Iris pigment epithelial cell (primary cell): ENCODE measurements around the gene LTBP1.

Experiments
- DNase-seq: peaks from one replicate; pipeline ENCODE4 v3.0.0-alpha.2; 2011; ENCODE audit warnings: low read depth

Gene LTBP1

DNA sequence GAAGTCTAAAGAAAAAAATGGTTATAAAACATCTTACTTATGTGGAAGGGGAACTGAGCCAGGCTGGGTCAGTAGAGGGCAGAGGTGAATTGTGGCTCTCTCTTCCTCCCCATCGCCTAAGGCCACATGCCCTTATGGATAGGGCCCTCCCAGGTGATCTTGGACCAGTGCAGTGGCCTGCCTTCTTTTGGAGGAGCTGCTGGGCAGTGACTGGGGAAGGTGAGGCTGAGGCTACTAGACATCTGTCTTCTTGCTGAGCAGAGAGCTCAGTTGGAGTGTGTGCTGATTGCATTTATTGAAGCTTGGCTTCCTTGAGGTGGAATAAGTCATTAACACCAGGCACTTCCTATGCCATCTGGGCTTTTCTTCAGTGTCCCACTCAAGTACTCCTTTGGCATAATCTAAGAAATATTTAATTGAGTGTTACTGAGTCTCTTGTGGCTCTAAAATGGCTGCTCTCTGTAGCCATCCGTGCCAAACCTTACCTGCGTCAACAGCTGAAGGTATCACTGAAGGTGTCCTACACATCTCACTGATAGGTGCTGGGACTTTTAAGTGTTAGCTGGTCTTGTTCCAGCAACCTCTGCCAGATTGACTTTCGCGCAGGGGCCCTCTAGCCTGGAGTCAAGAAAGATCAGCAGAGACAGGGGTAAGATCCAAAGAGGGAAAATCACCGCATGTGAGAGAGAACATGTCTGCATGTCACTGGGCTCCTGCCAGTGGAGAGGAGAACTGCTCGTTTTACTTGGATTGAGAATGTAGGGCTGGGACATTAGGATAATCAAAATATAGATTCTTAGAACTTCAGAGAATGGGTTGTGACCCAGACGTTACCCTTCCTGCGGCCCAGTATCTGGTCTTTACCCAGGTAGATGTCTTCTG, 256.1 kb downstream of the LTBP1 start:
- no peak for DNase-seq

DNA sequence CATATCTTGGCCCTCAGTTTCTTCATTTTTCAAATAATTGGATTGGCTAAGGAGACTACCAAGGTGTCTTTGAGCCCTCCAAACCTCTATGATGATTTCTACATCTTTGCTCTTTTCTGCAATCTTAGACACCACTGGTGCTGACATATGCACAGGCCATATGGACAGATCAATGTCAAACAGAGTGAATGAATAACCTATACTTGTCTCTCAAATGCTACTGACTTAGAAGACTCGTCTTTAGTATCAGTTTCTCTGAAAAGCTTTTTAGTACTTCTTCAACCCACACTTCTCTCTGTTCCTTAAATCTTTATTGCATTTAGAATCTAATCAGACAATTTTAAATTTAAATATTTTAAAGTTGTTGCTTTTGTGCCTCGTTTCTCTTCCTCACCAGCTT, 258.2 kb downstream of the LTBP1 start:
- DNase-seq, result no peak

DNA sequence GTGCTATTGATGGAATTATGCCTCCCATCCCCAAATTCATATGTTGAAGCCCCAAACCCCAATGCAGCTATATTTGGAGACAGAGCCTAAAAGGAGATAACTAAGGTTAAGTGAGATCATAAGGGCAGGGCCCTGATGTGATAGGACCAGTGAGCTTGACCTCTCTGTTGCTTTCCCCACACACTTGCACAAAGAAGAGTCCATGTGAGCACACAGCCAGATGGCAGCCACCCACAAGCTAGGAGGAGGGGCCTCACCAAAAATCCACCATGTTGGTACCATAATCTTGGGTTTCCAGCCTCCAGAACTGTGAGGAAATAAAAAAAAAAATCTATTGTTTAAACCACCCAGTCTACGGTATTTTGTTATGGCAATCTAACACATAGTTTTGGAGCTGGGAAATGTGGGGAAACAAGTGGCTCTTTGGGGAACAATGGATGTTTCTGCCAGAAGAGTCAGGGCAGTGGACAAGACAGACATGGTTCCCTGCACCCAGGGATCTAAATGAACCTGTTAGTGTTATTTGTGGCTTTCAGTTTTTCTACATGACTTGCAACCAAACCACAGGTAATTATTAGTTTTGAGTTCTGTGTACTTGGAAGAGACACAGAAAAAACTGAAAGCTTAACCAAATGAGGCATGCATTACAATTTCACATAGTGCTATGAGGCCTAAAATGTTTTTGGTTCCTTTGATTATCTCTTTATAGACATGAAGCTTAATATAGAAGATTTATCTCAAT, 259.1 kb downstream of the LTBP1 start:
- DNase-seq, result no peak

DNA sequence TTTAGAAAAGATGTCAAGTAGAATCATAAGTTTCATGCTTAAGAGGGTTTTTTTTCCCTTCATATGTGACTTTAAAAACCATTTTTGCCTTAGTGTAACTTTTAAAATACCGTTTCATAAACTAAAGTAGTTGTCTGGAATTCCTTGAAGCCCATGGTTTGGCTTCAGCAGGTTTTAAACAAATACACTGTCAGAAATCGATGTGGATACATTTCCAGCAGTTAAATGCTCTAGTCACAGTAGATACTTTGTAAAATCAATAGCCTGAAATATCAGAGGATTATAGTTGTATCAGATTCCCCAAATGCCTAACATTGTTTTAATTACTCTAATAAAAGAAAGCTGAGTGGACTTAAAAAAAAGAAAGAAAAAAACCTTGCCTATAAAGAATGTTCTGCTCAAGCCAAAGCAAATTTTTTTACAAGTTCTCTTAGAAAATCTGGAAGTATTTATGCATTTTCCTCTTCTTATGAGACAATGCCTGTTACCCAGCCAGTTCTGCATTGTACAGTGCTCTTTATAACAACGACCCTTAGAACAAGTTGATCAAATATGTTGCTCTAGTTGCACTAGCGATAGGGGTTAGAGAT, 260.5 kb downstream of the LTBP1 start:
- no peak for DNase-seq

DNA sequence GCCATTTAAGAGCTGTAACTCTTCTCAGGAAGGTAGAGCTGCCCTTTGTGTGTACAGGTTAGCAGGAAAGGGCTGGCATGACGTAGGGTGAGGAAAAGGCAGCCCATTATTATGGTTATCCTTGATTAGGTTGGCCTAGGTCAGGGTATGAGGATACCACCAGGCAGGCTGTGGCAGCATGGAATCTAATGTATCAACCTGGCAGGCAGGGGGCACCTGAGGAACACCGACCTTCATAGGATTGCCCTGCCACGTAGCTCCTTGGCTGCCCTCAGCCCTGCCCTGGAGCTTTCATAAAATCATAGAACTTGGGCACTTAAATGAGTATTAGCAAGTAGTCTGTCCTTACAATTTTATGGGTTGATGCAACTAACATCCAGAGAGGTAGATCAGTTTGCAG, 261.6 kb downstream of the LTBP1 start:
- no peak for DNase-seq

DNA sequence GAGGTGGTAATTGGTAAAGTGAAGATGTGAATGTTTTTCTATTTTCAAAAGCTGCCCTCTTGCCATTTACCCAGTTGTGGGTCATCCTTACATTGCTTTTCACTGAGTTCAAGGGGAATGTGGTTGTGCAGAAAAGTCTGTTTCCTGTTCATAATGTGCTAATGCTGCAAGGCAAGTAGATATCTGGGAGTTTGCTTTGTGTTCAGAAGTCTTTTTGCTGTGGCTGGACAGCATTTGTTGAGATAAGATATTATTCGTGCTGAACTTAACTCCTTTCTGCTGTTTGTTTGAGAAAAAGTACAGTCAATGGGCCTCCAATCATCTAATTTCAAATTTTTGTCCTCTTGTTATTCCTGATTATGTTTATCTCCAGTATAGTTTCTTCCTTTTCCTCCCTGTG, 263.2 kb downstream of the LTBP1 start:
- peak; percentile 73 for DNase-seq

DNA sequence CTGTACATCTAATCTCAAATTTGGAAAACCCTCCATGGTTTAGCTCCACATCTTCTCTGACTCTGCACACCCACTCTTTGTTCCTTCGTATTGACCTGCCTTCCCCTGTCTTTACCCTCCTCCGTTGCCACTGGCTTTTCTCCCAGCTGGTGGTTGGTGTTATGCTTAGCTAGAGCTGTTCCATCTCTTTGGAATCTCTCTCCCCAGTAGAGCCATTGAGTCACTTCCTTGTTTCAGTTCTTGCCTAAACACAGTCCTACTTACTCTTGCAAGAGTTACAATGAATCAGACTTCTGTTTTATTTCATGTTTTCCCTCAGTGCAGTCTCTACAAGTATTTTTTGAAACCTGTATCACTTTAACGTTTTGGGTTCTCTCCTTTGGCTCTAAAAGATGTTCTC, 263.9 kb downstream of the LTBP1 start:
- DNase-seq, result peak; percentile 97

DNA sequence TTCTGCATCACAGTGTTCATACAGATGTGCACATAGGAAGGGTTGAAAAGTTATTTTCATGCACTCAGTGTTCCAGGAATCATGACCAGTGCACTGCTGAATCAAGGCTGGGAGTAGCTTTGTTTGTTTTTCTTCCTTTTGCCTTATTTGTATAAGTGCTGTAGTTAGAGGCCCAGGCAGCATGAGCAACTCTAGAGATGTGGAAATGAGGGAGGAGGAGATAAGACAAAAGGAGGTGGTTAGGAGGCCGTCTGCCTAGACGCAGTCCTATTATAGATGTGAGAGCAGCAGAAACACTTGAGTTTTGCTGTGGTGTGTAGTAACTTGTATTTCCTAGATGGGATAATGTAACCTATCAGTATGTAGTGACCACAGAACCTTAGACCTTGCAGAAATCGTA, 265.4 kb downstream of the LTBP1 start:
- peak; percentile 98 for DNase-seq

DNA sequence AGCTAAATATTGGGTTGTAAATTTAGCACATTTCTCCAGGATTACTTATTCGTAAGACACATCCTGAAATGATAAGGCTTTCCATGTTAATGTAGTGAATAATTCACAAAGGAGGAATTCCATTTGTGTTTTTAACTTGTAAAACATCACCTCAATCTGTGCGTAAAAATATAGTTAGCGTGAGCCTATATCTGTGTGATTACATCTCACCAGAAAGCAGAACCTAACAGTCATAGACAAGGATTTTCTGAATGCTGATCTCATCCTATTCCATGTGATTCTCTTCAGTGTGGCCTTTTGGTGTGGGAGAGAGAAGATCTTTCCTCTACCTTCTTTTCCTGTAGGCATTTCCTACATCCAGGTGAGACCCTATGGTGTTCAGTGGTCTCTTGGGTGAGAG, 266.5 kb downstream of the LTBP1 start:
- no peak for DNase-seq

DNA sequence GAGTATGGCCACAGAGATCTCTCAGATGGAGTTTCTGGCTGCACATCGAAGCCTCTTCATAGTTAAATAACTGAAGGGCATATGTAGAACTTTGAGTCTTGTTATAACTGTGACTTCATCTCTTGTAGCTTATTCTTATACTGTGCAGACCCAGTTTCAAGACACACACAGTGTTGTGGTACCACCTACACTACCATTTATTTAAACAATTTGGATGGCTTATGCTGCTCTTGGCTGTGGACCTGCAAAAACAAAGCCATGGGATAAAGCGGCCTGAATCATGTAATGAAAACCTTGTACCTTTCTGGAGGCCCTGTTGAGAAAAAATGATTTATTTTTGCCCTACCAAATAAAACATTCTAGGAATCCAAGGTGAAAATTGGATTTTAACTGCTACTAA, 266.9 kb downstream of the LTBP1 start:
- no peak for DNase-seq

DNA sequence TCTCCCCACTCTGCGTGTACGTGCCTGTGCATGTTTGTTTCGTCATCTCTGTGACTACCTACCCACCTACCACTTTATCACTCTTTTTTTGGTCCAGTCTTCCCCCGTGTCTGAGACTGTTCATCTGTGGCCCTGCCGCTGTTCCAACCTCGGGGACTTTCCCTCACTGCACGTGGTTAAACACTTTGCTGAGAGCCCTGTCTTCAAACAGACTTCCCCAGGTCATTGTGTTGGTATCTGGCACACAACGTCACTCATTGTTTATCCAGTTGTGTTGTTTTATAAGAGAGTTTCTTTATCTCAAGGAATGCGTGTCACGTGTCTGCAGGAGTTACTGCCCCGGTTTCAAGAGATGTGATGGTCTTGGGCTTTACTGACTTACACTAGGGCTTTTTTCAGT, 267.7 kb downstream of the LTBP1 start:
- DNase-seq, result peak; percentile 96

DNA sequence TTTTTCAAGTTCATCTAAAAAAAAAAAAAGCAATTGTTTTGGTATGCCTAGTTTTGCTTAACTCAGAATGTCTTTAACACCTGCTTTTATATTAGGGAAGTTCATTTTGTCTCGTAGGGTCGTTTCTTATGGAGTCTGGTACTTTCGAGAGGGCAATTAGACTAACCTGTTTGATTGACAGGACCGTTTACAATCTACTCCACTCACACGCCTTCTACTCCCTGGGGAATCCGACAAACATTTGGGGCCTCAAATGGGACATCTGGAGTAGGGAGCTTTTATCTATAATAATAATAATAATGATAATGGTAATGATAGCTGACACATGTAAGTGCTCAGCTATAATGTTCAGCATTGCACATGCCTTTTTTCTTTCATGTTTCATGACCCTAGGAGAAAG, 268.1 kb downstream of the LTBP1 start:
- DNase-seq, result no peak

DNA sequence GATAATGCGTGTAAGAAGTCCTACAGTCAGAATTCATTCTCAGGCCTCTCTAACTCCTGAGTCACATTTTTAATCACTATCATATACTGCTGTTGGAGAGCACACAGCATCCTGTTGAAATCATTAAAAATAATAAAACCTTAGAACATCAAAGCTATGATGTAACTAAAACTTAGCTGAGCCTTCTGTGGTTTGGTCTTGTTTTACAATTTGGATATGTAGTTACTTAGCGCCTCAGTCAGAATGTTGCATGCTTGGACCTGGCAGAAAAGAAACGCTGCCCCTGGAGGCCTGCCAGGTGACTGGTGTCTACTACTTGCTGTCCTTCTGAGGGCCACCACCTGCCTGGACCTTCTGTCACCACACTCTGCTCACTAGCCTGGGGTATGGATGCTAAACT, 268.5 kb downstream of the LTBP1 start:
- peak; percentile 94 for DNase-seq

DNA sequence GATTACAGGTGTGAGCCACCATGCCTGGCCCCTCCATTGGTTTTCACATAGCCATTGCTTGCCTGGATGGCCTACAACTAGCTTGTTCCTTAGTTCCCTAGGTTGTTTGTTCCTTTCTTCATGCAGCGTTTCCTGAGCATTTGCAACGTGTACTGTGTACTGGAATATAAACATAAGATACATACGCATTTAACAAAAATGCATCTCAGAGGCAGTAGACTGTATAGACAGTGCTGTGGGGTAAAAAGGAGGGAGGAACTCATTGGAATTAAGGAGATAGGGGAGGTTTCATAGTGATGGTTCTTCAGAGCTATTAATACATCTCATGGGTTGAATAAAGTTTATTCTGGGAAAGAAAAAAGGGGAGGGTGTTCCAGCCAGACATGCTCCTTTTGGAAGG, 269.2 kb downstream of the LTBP1 start:
- DNase-seq, result peak; percentile 75

DNA sequence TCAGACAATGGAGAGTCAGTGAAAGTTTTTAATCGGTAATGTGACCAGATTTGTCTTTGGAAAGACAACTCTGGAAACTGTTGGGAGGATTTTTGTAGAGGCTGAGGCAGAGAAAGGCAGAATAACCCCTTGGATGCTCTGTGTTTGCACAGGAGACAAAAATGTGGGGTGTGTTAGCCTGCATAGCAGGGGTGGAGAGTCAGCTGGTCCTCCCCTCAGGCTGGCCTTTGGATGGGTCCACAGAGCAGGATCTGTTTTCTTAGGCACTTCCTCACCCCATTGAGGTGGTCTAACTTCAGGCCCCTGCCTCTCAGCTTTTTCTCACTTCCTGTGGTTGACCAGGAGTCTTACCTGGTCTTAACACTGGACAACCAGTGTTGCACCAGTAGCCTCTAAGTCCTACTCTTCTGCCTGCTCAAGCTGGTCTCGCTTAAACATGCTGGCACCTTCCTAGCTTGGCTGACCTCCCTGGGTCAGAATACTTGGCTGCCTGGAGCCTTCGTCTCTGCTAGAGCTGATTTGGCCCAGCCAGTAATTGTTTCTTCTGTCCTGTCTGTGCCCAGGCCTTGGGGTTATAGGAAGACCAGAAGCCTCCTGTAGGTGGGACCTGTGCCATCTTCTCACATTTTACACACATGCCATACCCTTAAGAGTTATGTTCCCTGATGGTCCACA, 269.9 kb downstream of the LTBP1 start:
- DNase-seq, result peak; percentile 77

DNA sequence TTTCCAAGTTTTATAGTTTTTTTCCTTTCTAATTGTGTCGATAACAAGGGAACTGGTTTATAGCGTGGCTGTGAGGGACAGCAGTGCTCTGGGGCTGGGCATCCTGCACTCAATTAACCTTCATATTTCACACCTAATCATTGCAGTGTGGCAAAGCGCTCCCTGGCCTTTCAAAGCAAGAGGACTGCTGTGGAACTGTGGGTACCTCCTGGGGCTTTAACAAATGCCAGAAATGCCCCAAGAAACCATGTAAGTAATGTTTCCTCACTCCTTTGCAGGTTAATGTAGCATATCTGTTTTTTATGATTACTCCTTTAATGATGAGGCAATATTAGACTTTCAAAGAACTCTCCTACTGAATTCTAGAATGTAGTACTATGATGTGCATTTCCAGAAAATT, 270.7 kb downstream of the LTBP1 start:
- DNase-seq, result no peak

DNA sequence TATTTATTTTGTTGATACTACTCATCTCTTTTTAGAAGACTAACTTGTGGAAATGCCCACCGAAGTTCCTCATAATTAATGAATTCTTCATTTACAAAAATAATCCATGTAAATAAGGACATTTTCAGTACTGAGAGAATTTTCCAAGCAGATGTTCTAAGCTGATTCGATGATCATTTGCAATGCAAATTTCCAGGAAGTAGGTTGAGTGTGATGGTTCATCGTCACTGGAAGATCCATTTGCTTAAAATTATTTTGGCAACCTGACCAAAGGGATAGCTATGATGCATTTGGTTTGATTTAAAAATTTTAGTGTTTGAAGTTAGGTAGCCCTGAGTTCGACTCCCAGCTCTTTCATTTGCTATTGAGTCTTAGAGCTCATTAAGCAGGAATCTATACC, 272.4 kb downstream of the LTBP1 start:
- DNase-seq, result no peak

DNA sequence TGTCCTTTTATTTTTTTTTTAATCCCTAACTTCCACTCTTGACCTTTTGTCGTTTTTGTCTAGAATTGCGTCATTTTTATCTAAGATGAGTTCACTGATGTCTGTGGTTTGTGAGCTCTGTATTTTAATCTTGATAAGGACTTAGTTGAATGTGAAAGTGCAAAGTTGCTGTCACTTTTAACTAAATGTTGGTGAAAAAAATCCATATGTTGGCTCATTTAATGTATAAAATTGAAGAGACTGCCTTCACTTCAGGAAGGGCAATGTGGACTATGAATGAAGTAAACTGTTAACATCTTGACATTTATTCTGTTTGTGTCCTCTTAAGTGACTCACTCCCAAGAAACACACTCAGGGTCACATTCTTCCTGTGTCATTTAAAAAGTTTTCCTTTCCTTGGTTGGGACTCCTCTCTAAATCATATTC, 273.1 kb downstream of the LTBP1 start:
- peak; percentile 77 for DNase-seq

DNA sequence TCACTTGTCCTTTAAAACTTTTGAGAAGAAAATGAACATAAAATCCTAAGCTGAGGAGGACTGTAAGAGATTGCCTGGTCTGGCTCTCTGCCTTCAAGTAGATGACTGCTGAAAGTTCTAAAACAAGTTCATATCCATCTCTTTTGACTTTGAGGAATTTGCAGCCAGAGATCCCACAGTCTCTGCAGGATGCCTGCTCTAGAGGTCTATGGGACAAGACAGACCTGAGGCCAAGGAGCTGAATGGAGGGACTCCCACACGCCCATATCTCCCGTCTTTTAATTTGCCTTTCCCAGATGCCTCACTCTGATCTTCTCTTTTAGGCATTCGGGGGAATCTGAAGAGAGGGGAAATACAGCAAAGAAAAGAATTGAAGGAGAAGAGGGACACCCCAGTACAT, 273.8 kb downstream of the LTBP1 start:
- DNase-seq, result no peak

DNA sequence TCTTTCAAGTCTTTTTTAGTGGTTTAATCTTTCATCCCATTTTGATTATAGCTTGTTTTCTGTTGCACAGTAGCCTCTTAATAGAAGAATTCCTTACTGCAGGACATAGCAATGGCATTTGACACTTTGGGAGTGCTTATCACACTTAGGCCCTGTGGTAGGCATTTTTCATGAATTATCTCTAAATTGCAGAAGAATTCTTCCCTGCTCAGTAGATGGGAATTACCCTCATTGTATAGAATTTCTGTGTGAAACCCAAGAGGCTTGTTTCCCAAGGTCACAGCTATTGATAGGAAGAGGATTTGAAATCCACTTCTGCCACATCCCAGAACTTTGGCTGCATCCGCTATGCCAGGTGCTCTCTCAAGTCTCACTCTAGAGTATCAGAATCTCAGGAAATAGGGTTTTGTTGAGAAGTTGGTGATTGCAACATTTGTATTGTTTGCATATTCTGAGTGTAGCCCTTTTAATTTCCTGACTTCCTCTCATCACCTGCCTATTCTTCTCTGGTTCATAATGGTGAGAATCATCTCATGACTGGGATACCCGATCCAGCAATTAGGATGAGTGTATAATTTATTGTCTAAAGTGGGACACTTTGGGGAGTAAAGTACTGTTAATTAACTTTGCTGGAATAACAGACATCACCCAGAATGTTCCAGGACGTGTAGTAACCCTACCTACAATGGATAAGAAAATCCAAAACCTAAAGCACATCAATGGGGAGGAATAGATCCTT, 274.5 kb downstream of the LTBP1 start:
- DNase-seq, result no peak

DNA sequence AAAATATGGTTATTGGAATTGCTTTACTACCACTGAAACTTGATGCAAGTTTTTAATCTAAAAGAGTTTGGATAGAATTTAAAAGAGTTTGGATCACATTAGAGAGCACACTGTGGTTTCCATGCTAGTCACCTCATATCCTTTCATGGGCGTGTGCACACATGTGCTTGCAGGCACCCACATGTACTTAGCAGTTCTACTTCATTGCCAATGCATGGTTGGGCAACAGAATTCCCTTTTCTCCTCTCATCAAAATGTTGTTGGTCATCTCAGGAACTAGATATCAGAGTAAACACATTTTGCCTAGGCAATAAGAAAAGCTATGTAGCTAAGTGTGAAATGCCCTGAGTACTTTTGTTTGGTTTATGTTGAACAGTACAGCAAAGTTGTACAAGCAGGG, 275.6 kb downstream of the LTBP1 start:
- no peak for DNase-seq

DNA sequence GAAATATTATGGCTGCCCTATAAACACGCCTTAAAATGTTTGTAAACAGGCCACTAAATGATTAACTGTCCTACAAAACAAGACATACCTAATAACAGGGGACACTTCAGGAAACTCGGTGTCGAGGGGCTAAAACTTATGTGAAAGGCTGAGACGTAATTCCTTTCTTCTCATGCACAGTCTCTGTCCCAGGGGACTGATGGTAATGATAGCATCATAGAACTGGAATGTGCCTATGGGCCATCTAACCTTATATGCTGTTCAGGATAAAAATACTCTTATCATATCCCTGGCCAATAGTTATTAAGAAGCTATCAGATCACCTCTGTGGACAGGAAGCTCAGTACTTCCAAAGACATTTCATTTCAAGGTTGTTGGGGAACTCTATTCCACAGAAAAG, 277.1 kb downstream of the LTBP1 start:
- DNase-seq, result no peak
